Spleen (tissue), 7 donors: ENCODE results near the gene ANKRD52.

ENCODE experiments used
- CTCF ChIP-seq, 11 experiments: fragments of 200-600 bp in 7 of 11; fragments of 450-650 bp in 4 of 11; sonication (generic) in 4 of 11; IDR thresholded peaks in 8 of 11; conservative IDR thresholded peaks in 3 of 11; 1 replicate in 7 of 11; 2 replicates in 4 of 11; pipeline versions ENCODE4 v1.4.0 to v1.8.0; 2016 to 2021; ENCODE audit warnings: antibody characterized with exemption in 11 of 11, inconsistent platforms in 4 of 11, mild to moderate bottlenecking in 1 of 11
- POLR2A ChIP-seq, 3 donors: fragments of 450-650 bp; IDR thresholded peaks; one replicate each; pipeline ENCODE4 v1.5.1; 2017; ENCODE audit warnings: antibody characterized with exemption in 3 of 3, mild to moderate bottlenecking in 1 of 3
- donor health status: DM: no; HTN: no; CAD: no; lungs with moderate emphysema.
- donor health status: DM: no; HTN: no; CAD: no.
- donor health status: DM: no; HTN: no; CAD: no.

- TF ChIP-seq CTCF (IDR thresholded peaks at IDR 0.05 in 8 of 11, conservative IDR thresholded peaks at IDR 0.05 in 3 of 11) (no peak), POLR2A (IDR thresholded peaks at IDR 0.05) (no peak)
Measured at GRCh38 chr12:56258820-56259183, 618 bp upstream of the ANKRD52 start.
